ENCODE measurements around the gene AGAP3. TPM values are rescaled to one million over a fixed set of nuclear protein-coding genes. Genes with fewer than 3 reads are reported as not detected.

The AGAP3 gene
- total RNA-seq, 2 donors from 2014 or later: 29.8 to 42.1 TPM

DNA sequence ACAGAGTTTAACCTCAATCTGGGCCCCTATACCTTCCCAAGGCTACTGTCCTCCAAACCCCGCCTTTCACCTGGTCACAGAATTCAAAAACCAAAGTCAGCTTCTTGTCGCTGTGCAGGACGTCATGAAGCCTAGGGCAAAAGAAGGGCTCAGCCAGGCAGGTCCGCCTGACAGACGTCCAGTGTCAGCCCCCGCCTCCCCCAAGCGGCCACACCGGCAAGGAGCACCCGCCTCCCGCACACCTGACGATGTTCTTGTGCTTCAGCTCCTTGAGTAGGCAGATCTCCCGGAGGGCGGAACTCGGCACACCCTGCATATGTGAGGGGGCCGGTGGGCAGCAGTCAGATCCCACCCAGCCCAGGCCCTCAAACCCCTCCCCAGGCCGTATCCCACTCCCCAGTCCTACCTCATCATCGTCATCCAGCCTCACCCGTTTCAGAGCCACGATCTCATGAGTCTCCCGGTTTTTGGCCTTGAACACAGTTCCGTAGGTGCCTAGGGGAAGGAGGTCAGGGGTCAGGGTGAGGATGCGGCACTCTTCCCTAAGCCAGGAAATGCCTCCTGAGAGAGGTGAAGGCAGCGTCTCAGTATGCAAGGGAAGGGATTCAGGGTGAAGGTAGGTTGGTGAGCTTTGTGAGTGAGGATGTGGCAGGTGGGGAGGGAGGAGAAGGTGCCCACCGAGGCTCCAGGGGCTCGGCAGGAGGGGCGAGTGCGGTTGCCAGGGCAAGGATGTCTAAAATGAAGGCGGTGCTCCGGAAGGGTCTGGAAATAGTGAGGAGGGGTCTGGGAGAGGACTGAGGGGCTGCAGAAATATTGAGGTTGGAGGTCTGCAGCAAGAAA is 29.4 kb upstream of the AGAP3 start:
- TF ChIP-seq, protein P1, sequence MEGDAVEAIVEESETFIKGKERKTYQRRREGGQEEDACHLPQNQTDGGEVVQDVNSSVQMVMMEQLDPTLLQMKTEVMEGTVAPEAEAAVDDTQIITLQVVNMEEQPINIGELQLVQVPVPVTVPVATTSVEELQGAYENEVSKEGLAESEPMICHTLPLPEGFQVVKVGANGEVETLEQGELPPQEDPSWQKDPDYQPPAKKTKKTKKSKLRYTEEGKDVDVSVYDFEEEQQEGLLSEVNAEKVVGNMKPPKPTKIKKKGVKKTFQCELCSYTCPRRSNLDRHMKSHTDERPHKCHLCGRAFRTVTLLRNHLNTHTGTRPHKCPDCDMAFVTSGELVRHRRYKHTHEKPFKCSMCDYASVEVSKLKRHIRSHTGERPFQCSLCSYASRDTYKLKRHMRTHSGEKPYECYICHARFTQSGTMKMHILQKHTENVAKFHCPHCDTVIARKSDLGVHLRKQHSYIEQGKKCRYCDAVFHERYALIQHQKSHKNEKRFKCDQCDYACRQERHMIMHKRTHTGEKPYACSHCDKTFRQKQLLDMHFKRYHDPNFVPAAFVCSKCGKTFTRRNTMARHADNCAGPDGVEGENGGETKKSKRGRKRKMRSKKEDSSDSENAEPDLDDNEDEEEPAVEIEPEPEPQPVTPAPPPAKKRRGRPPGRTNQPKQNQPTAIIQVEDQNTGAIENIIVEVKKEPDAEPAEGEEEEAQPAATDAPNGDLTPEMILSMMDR (IDR thresholded peaks at IDR 0.05): no peak
- H3K9me3 ChIP-seq: no peaks in the 10 kb centered on the region
- no peaks in the 10 kb centered on the region for H3K36me3 ChIP-seq
- H3K4me1 ChIP-seq: peaks cover 0 to 42% of the 10 kb centered on the region in 2 donors
- DNase-seq (ENCODE audit: low spot score): no peak
- H3K27me3 ChIP-seq: no peaks in the 10 kb centered on the region
- peak overlapping the region in 1 of 2 donors; percentile 62 for H3K27ac ChIP-seq
- peak overlapping the region; percentile 56 to 85 for H3K4me3 ChIP-seq

DNA sequence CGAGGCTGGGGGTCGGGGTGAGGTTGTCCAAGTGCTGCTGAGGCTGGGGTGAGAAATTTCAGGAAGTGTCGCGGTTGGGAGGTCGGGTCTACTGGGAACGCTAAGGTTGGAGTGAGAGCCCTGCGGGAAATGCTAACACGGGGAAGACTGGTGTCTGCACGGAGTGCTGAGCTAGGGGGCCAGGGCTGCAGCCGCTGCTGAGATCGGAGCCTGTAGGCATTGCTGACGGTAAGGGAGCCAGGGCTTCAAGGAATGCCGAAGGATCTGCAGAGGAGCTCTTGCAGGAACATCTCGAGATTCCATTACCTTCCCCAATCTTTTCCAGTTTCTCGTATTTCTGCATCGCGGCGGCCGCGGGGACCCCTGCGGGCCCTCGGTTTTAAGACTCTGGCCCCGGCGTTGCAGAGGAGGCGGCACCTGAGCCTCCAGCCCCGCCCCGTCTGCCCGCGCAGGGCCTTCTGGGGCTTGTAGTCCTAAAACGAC is 28.7 kb upstream of the AGAP3 start, which contains the start of gene CDK5:
Gene CDK5, minus strand, starts transcription at position 392 of the 483 bp plus-strand sequence. Its CDS starts 49 bp downstream, at position 343.
- Histone ChIP-seq H3K36me3 (no peaks in the 10 kb centered on the region), H3K9me3 (no peaks in the 10 kb centered on the region), H3K4me1 (peaks cover 0 to 49% of the 10 kb centered on the region in 2 donors), H3K27ac (peak within 1 kb of the TSS; percentile 94 to 97), H3K27me3 (no peaks in the 10 kb centered on the region), H3K4me3 (peak within 1 kb of the TSS; percentile 67 to 85)
- DNase-seq (ENCODE audit: low spot score): no peak
- TF ChIP-seq, protein P1 (IDR thresholded peaks at IDR 0.05): no peak

DNA sequence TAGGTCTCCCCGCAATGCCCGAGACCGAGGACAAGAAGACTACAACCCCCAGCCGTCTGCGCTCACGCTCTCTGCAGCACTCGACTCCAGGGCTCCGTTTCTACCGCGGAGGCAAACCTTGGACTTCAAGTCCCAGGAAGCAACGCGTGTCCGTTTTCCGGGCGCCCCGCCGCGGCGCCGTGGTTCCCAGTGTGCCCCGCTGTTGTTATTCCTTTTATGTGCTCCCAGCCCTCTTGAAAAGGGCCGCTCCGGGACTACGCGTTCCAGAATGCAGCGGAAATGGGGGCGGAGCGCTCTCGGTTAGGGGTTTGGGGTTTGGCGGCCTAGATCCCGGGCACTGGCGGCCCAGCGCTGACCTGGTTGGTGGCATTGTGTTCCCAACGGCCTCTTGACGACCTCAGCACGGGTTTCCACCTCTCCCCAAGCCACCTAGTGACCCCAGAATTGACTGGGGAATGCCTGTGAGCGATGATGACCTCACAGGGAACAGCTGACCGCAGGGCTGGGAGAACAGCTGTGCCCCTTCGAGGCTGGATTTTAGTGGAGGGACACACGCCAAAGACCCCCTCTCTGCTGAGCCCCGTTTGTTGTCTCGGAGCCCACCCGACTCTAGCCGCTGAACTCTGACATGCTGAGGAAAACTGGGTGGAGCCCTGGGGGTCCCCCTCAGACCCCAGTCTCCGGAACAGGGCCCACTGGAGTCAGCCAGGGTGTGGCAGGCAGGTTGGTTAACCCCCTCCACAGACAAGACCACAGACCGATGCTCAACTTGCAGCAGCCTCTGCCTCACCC is 28.1 kb upstream of the AGAP3 start:
- Histone ChIP-seq H3K4me3 (peak overlapping the region; percentile 67 to 85), H3K27ac (peak overlapping the region; percentile 94 to 97), H3K27me3 (no peaks in the 10 kb centered on the region), H3K4me1 (peaks cover 0 to 55% of the 10 kb centered on the region in 2 donors), H3K9me3 (no peaks in the 10 kb centered on the region), H3K36me3 (no peaks in the 10 kb centered on the region)
- TF ChIP-seq, protein P1 (IDR thresholded peaks at IDR 0.05): no peak
- peak; percentile 100 for DNase-seq (ENCODE audit: low spot score)

DNA sequence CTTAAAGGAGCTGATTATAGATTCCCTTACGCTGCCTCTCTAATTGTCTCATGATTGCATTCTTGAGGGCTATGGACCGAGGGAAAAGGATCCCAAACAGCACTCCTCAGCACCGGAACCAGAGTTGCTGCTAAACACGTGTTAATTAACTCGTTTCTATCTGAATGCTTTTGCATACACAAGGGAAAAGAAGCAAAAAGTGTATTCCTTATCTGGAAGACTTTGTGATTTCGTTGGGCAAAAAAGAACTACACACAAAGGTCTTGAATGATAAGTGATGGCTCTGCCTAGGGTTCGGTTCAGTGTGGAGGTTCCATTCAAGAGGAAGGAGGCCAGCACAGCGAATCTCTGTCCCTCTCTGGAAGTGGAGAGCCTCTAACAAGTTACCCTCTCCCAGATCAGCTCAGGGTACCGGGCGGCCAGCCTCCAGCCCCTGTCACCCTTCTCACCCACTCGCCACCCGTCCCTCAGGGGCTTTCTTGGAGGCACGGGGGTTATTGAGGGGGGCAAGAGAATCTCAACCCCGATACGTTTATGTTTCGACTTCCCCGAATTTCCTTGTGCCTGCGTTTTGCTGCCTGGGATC is 27.4 kb upstream of the AGAP3 start:
- no peaks in the 10 kb centered on the region for H3K9me3 ChIP-seq
- peak overlapping the region; percentile 94 to 97 for H3K27ac ChIP-seq
- no peaks in the 10 kb centered on the region for H3K27me3 ChIP-seq
- TF ChIP-seq, protein P1 (IDR thresholded peaks at IDR 0.05): no peak
- H3K36me3 ChIP-seq: no peaks in the 10 kb centered on the region
- no peak for DNase-seq (ENCODE audit: low spot score)
- H3K4me1 ChIP-seq: peaks cover 0 to 62% of the 10 kb centered on the region in 2 donors
- peak overlapping the region; percentile 67 to 85 for H3K4me3 ChIP-seq

DNA sequence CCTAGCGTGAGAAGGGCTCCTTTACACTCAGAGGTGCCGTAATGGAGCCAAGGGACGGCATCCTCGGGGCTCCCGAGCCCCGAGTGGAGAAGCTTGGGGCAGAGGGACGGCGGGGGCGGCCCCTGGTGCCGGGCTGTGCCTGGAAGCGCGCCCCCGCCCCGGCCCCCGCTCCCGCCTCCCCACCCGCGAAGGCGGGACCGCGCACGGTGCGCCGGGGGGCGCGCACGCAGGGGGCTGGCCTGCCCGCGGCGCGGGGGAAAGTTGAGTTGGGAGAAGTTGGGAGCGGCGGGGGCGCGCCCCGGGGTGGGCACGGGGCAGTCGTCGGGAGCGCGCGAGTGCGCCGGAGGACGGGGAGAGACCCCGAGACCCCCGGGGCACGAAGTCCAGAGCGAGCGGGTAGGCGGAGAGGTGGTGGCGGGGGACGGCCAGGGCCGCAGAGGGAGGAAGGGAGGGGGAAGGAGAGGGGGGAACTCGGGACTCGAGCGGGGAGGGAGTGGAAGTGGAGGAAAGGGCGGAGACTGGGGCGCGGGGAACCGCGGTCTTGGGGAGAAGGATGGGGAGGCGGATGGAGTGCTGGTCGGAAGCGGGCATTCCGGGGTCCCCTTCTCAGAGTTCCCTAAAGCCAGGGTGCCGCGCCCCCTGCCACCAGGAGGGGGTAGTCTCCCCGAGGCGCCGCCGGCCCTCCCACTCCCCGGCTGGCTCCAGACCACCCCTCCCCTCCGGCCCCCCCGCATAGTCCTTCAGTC is 26.7 kb upstream of the AGAP3 start, which contains the start of gene SLC4A2:
Gene SLC4A2, plus strand, starts transcription at position 223 of the 746 bp plus-strand sequence. CDS start 2,399 bp downstream, outside the sequence.
- peak; percentile 77 for DNase-seq (ENCODE audit: low spot score)
- Histone ChIP-seq H3K4me3 (peak within 1 kb of the TSS; percentile 67 to 85), H3K27ac (peak within 1 kb of the TSS; percentile 94 to 97), H3K36me3 (peaks cover 5% of the 10 kb centered on the region), H3K4me1 (peaks cover 0 to 62% of the 10 kb centered on the region in 2 donors), H3K27me3 (no peaks in the 10 kb centered on the region), H3K9me3 (no peaks in the 10 kb centered on the region)
- TF ChIP-seq, protein P1 (IDR thresholded peaks at IDR 0.05): peak; percentile 51 to 71

All from right atrium auricular region (tissue), 2 donors.